K562 (cell line): ENCODE data around the gene ERCC2. TPM values are rescaled to one million over a fixed set of nuclear protein-coding genes. Genes with fewer than 3 reads are reported as not detected.

ENCODE experiments used
- CEBPB ChIP-seq: fragments of 450-650 bp; IDR thresholded peaks from 2 replicates; pipeline ENCODE4 v1.6.1; 2016; ENCODE audit warnings: missing genetic modification characterization, missing compliant biosample characterization
- CSDE1 ChIP-seq, 2 experiments: fragments of 450-650 bp; IDR thresholded peaks; 2 replicates each; pipeline ENCODE4 v1.6.1; 2016; ENCODE audit warnings: mild to moderate bottlenecking in 1 of 2
- E2F3 ChIP-seq: fragments of 250-450 bp; sonication (Bioruptor Pico); IDR thresholded peaks from 2 replicates; pipeline ENCODE4 v1.4.0; 2020; ENCODE audit warnings: mild to moderate bottlenecking
- EP400 ChIP-seq: fragments of 450-650 bp; IDR thresholded peaks from 2 replicates; pipeline ENCODE4 v1.6.1; 2017; ENCODE audit warnings: antibody characterized with exemption, mild to moderate bottlenecking, moderate library complexity
- EWSR1 ChIP-seq: fragments of 450-650 bp; IDR thresholded peaks from 2 replicates; pipeline ENCODE4 v1.6.1; 2018; ENCODE audit warnings: borderline replicate concordance, mild to moderate bottlenecking, low read depth, moderate library complexity; ENCODE audit not compliant: partially characterized antibody
- HDGF ChIP-seq: fragments of 450-650 bp; IDR thresholded peaks from 2 replicates; pipeline ENCODE4 v1.6.1; 2016
- HOXB6 ChIP-seq: fragments of 250-450 bp; sonication (Bioruptor Pico); IDR thresholded peaks from 2 replicates; pipeline ENCODE4 v1.5.1; 2022; ENCODE audit warnings: mild to moderate bottlenecking, borderline replicate concordance
- KLF16 ChIP-seq: IDR thresholded peaks from 2 replicates; pipeline ENCODE4 v1.6.1; 2016; ENCODE audit warnings: antibody characterized with exemption
- MYBL2 ChIP-seq, 2 experiments: fragments of 450-650 bp in 1 of 2; sonication (generic) in 1 of 2; formaldehyde crosslinking in 1 of 2; IDR thresholded peaks; 2 replicates each; pipeline versions ENCODE4 v1.6.1 to v1.8.1; 2017 to 2022; ENCODE audit warnings: borderline replicate concordance in 1 of 2, inconsistent platforms in 1 of 2, low read depth in 1 of 2, mild to moderate bottlenecking in 1 of 2, missing genetic modification reagents in 1 of 2, moderate library complexity in 1 of 2
- PTTG1 ChIP-seq: fragments of 450-650 bp; IDR thresholded peaks from 2 replicates; pipeline ENCODE4 v1.6.1; 2016; ENCODE audit warnings: low read depth, mild to moderate bottlenecking, missing genetic modification characterization, missing compliant biosample characterization
- RFX1 ChIP-seq: fragments of 450-650 bp; IDR thresholded peaks from 2 replicates; pipeline ENCODE4 v1.6.1; 2016; ENCODE audit warnings: mild to moderate bottlenecking, moderate library complexity
- SRSF9 ChIP-seq: fragments of 200-400 bp; formaldehyde crosslinking; IDR thresholded peaks from 2 replicates; pipeline ENCODE4 v1.6.1; 2017; ENCODE audit warnings: low read depth, low read length, borderline replicate concordance
- TARDBP ChIP-seq: fragments of 450-650 bp; IDR thresholded peaks from 2 replicates; pipeline ENCODE4 v1.6.1; 2016
- polyA plus RNA-seq, 8 experiments: library from polyadenylated mRNA; depleted of rRNA in 4 of 8; stranded (reverse) in 5 of 8; unstranded in 3 of 8; fragments of >200 nt; fragmentation: Nextera tagmentation in 2 of 8; fragmentation: Illumina TruSeq in 1 of 8; extraction: Ambion mirVana in 2 of 8; extraction: Trizol in 1 of 8; gene quantifications; 2 replicates each; pipeline versions ENCODE4 v1.2.1 to v1.2.3, GENCODE V29; 2011 to 2014; ENCODE audit warnings: inconsistent platforms in 1 of 8, missing spikeins in 1 of 8
- total RNA-seq, 7 experiments: library from RNA; depleted of rRNA in 6 of 7; stranded (reverse); fragments of >200 nt in 6 of 7; fragmentation: Illumina TruSeq in 2 of 7; extraction: Trizol in 2 of 7; gene quantifications; 2 replicates each; pipeline versions ENCODE4 v1.2.1 to v1.2.3, GENCODE V29; 2011 to 2021; ENCODE audit warnings: low replicate concordance in 1 of 7
- TF ChIP-seq, protein P1 (sequence below): sonication (generic); formaldehyde crosslinking; IDR thresholded peaks from 2 replicates; pipeline ENCODE4 v1.8.0; 2023; ENCODE audit warnings: mild to moderate bottlenecking, missing genetic modification reagents
- TF ChIP-seq, protein P2 (sequence below), 3 experiments: IDR thresholded peaks in 2 of 3; conservative IDR thresholded peaks in 1 of 3; 2 replicates each; pipeline ENCODE4 v1.5.1; 2011 to 2012; ENCODE audit warnings: low read length in 3 of 3, mild to moderate bottlenecking in 3 of 3, control low read depth in 2 of 3, improper control_type of control experiment in 1 of 3, inconsistent platforms in 1 of 3, low read depth in 1 of 3, mixed read lengths in 1 of 3, moderate library complexity in 1 of 3; ENCODE audit not compliant: insufficient read depth in 2 of 3
- TF ChIP-seq, protein P3 (sequence below): fragments of 450-650 bp; formaldehyde crosslinking; IDR thresholded peaks from 2 replicates; pipeline ENCODE4 v1.4.0; 2022; ENCODE audit warnings: mild to moderate bottlenecking, moderate library complexity
- TF ChIP-seq, protein P4 (sequence below): fragments of 450-650 bp; formaldehyde crosslinking; IDR thresholded peaks from 2 replicates; pipeline ENCODE4 v1.4.0; 2020; ENCODE audit warnings: mild to moderate bottlenecking, moderate library complexity

The ERCC2 gene
- total and polyA plus RNA-seq, 9 of the 15 experiments (the other 6 are each of a cell fraction or from before 2014, with no cell fraction given): 2.2 to 55.9 (median 23.4) TPM

DNA sequence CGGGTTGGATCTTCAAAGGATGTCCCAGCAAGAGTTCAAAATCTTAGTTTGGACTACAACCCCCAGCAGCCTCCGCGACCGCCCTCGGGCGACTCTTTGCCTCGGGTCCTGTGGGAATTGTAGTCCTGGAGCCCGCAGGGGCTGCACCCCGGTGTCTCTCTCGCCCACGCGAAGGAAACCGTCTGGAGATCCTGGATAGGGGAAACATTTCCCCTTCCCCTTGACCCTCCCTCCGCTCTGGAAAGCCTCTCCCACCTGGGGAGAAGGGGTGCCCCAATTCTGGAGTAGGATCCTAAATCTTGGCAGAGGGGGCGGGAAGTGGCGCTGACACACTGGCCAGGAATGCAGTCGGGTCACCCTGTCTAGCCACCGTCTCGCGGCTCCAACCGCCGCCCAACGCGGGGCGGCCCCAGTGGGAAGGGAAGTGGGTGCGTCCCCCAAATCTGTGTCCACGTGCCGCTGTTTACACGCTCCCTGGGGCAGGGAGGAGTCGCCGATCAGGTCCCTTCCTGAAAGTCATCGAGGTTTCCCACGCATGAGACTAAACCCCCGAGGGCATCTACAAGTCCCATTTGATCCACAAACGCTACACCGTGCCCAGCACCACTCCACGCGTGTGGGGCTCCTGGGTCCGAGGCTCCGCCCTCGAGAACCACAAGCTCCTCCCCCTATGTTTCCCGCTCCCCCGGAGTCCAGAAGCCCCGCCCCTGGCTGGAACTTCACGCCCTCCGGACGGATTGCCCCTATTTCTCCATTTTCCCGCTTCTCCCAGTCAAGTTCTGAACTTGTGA, 35.3 kb upstream of the ERCC2 start (continued):
- no peak for TF ChIP-seq EWSR1
- TF ChIP-seq, protein P1, sequence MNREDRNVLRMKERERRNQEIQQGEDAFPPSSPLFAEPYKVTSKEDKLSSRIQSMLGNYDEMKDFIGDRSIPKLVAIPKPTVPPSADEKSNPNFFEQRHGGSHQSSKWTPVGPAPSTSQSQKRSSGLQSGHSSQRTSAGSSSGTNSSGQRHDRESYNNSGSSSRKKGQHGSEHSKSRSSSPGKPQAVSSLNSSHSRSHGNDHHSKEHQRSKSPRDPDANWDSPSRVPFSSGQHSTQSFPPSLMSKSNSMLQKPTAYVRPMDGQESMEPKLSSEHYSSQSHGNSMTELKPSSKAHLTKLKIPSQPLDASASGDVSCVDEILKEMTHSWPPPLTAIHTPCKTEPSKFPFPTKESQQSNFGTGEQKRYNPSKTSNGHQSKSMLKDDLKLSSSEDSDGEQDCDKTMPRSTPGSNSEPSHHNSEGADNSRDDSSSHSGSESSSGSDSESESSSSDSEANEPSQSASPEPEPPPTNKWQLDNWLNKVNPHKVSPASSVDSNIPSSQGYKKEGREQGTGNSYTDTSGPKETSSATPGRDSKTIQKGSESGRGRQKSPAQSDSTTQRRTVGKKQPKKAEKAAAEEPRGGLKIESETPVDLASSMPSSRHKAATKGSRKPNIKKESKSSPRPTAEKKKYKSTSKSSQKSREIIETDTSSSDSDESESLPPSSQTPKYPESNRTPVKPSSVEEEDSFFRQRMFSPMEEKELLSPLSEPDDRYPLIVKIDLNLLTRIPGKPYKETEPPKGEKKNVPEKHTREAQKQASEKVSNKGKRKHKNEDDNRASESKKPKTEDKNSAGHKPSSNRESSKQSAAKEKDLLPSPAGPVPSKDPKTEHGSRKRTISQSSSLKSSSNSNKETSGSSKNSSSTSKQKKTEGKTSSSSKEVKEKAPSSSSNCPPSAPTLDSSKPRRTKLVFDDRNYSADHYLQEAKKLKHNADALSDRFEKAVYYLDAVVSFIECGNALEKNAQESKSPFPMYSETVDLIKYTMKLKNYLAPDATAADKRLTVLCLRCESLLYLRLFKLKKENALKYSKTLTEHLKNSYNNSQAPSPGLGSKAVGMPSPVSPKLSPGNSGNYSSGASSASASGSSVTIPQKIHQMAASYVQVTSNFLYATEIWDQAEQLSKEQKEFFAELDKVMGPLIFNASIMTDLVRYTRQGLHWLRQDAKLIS: 0 out of 2 replicates have a peak, but pooled peaks have one; percentile 54
- TF ChIP-seq, protein P2, sequence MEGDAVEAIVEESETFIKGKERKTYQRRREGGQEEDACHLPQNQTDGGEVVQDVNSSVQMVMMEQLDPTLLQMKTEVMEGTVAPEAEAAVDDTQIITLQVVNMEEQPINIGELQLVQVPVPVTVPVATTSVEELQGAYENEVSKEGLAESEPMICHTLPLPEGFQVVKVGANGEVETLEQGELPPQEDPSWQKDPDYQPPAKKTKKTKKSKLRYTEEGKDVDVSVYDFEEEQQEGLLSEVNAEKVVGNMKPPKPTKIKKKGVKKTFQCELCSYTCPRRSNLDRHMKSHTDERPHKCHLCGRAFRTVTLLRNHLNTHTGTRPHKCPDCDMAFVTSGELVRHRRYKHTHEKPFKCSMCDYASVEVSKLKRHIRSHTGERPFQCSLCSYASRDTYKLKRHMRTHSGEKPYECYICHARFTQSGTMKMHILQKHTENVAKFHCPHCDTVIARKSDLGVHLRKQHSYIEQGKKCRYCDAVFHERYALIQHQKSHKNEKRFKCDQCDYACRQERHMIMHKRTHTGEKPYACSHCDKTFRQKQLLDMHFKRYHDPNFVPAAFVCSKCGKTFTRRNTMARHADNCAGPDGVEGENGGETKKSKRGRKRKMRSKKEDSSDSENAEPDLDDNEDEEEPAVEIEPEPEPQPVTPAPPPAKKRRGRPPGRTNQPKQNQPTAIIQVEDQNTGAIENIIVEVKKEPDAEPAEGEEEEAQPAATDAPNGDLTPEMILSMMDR (IDR thresholded peaks at IDR 0.05 in 2 of 3, conservative IDR thresholded peaks at IDR 0.05 in 1 of 3; ENCODE audit: insufficient read depth in 2 of 3, low read depth in 1 of 3, low read length in 3 of 3): peak in 1 of 3 experiments; percentile 11; a peak in 1 of 6 replicates
- TF ChIP-seq, protein P3, sequence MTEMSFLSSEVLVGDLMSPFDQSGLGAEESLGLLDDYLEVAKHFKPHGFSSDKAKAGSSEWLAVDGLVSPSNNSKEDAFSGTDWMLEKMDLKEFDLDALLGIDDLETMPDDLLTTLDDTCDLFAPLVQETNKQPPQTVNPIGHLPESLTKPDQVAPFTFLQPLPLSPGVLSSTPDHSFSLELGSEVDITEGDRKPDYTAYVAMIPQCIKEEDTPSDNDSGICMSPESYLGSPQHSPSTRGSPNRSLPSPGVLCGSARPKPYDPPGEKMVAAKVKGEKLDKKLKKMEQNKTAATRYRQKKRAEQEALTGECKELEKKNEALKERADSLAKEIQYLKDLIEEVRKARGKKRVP (CRISPR knock-in tag): no peak
- TF ChIP-seq CSDE1 (IDR thresholded peaks at IDR 0.05): no peak
- no peak for TF ChIP-seq RFX1
- peak; percentile 94 for TF ChIP-seq TARDBP
- no peak for TF ChIP-seq SRSF9
- no peak for TF ChIP-seq HDGF
- TF ChIP-seq E2F3 (CRISPR knock-in tag): peak; percentile 70; the same call in 1 of the 2 replicates
- no peak for TF ChIP-seq MYBL2 (IDR thresholded peaks at IDR 0.05; ENCODE audit: low read depth)
- TF ChIP-seq MYBL2 (CRISPR knock-in tag; IDR thresholded peaks at IDR 0.05; ENCODE audit: borderline replicate concordance): no peak
- TF ChIP-seq, protein P4, sequence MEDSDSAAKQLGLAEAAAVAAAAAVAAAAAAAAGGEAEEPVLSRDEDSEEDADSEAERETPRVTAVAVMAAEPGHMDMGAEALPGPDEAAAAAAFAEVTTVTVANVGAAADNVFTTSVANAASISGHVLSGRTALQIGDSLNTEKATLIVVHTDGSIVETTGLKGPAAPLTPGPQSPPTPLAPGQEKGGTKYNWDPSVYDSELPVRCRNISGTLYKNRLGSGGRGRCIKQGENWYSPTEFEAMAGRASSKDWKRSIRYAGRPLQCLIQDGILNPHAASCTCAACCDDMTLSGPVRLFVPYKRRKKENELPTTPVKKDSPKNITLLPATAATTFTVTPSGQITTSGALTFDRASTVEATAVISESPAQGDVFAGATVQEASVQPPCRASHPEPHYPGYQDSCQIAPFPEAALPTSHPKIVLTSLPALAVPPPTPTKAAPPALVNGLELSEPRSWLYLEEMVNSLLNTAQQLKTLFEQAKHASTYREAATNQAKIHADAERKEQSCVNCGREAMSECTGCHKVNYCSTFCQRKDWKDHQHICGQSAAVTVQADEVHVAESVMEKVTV (CRISPR knock-in tag): no peak
- TF ChIP-seq HOXB6 (CRISPR knock-in tag): no peak
- no peak for TF ChIP-seq PTTG1 (tag)
- TF ChIP-seq EP400: no peak
- TF ChIP-seq KLF16: 0 out of 2 replicates have a peak, but pooled peaks have one; percentile 1
- no peak for TF ChIP-seq CEBPB (tag)
